ENCODE measurements around the gene FIBP. TPM values are rescaled to one million over a fixed set of nuclear protein-coding genes. Genes with fewer than 3 reads are reported as not detected.
"Not testable (repeated sequence)": the region's sequence is repeated elsewhere in the genome, so short reads cannot be mapped to it uniquely, and the experiment has no call there.

FIBP gene
- total RNA-seq, 1 donor from 2014 or later, result 96.8 TPM

DNA sequence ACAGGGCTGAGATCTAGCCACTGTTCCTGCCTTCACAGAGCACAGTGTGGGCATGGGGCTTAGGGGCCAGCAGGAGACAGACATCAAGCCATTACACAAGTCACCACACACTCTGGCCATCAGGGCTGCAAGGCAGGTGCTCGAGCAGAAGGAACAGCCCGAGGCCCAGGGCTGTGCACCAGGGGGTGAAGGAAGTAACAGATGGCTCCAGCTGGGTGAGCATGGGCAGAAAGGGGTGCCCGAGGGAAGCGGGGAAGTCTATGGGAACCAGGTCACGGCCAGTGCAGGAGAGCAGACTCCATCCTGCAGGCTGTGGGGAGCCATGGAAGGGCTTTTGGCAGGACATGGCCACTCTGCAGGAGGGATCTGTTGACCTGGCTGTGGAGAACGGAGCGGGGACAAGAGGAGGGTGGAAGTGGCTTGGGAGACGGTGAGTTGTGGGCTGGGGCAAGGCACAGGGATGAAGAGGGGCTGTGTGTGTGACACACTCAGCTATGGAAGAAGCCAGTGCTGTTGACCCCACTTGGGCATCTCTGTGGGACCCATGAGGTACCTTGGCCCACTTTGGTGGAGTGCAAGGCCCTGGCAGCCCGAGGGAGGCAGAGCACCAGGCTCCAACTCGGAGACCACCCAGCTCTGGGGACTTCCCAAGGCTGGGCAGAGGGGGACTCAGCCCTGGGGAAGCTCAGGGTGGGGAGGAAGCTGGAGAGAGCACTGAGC, 27.0 kb upstream of the FIBP start:
- DNase-seq (ENCODE audit: low read depth), result no peak

DNA sequence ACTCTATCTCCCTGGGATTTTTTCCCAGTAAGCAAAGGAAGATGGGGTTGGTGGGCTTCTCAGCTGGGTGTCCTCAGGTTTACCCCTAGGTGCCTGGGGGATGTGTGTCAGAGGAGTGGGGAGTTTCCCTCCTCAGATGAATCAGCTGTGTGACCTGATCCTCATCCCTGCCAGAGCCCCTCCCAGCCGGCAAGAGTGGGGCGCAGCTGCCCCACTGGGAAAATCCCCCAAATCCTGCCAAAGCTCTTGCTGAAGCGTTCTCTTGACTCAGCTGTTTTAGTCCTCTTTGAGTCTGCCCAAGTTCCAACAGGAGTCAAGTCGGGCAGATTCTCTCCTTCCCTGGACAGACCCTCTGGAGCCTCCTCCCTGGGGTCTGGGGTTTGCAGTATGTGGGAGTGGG, 24.6 kb upstream of the FIBP start:
- DNase-seq (ENCODE audit: low read depth), result peak; percentile 59

DNA sequence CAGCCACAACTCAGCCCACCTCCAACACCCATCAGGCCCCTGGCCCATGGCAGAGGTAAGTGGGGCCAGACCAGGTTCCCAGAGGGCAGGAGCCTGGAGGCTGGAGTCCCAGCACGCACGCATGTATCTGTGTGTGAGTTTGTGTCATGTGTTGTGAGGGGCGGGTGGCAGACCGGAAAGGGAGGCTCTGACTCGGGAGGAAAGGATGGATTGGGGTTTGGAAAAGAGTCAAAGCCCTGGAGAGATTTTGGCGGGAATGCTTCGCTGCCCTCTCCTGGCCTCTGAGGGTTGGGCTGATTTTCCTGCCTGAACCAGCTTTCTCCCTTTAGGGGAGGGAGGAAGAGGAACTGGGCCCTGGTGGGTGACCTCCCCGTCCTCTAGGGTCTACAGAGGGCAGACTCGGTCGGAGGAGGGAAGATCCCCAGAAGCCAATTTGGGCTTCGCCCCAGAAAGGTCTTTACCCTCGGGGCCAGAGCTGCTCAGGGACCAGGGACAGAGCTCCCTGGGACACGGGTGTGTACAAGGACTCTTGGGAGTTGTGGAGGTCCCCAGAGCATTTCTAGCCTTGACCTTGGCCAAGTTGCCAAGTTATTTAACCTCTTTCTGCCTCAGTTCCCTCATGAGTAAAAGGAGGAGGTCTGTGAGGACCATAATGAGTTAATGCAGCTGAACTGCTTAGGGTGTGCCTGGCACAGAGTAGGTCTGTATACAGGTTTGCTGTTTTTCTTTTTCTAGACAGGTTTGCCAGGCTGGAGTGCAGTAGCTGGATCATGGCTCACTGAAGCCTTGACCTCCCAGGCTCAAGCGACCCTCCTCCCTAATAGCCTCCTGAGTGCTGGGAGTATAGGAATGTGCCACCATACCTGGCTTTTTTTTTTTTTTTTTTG, 23.7 kb upstream of the FIBP start:
- DNase-seq (ENCODE audit: low read depth), result peak; percentile 60

DNA sequence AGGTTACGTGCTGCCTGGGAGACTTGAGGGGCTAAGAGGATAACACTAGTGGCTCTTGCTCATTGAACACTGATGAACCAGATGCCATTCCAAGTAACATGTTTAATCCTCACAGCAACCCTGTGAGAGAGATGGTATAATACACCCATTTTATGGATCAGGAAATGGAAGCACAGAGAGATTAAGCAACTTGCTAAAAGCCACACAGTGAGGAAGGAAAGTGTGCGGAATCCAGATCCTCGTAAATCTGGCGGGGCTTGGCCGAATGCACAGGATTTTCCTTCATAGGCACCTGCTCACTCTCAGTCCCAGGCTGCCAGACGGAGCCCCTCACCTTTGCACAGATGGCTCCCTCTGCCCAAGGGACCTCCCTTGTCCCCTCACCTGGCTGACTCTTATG, 19.6 kb upstream of the FIBP start:
- DNase-seq (ENCODE audit: low read depth), result no peak

DNA sequence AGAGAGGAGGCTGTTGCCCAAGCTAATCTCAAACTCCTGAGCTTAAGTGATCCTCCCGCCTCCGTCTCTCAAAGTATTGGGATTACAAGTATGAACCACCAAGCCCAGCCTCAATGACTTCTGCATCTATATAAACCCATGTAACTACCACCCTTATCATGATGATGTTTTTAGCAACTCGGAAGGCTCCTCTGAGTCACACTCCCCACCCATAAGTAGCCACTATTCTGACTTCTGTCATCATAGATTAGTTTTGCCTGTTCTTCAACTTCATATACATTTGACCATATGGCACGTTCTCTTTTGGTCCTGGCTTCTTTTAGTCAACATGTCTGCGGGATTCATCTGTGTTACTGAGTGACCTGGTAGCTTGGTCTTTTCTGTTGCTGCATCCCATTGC, 18.3 kb upstream of the FIBP start:
- DNase-seq (ENCODE audit: low read depth), result no peak

DNA sequence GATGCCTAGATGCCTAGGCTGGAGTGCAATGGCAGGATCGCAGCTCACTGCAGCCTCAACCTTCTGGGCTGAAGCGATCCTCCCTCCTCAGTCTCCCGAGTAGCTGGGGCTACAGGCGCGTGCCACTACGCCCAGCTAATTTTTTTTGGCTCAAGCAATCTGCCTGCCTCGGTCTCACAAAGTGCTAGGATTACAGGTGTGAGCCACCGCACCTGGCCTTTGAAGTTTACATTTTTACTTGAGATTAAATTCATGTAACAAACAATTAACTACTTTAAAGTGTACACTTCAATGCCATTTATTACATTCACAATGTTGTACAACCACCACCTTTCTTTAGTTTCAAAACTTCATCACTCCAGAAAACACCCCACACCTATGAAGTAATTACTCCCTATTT, 15.4 kb upstream of the FIBP start:
- no peak for DNase-seq (ENCODE audit: low read depth)

DNA sequence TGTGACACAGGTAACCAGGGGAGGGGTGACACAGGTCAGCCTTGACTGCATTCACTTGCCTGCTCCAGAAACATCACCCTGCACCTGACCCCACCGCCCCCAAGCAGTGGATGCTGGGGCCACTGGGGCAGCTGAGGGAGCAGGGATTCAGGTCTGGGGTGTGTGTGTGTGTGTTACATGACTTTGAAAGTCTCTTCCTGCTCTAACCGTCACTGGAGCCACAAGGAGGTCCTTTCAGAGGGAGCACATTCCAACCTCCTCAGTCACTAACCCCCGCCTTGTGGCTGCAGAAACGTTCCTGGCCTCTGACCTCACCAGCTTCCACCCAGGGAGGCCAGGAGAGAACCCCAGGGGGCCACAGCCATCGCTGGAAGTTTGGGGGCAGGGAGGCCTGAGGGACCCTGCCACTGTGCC, 14.8 kb upstream of the FIBP start:
- DNase-seq (ENCODE audit: low read depth), result peak; percentile 85

DNA sequence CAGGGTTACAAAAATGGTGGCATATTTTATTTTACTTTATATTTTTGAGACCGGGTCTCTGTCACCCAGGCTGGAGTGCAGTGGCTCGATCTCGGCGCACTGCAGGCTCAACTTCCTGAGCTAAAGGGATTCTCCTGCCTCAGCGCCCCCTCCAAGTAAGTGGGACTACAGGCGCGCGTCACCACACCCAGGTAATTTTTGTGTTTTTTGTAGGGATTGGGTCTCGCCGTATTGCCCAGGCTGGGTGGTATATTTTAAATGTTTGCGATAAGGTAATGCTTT, 12.6 kb upstream of the FIBP start:
- DNase-seq (ENCODE audit: low read depth), result no peak

DNA sequence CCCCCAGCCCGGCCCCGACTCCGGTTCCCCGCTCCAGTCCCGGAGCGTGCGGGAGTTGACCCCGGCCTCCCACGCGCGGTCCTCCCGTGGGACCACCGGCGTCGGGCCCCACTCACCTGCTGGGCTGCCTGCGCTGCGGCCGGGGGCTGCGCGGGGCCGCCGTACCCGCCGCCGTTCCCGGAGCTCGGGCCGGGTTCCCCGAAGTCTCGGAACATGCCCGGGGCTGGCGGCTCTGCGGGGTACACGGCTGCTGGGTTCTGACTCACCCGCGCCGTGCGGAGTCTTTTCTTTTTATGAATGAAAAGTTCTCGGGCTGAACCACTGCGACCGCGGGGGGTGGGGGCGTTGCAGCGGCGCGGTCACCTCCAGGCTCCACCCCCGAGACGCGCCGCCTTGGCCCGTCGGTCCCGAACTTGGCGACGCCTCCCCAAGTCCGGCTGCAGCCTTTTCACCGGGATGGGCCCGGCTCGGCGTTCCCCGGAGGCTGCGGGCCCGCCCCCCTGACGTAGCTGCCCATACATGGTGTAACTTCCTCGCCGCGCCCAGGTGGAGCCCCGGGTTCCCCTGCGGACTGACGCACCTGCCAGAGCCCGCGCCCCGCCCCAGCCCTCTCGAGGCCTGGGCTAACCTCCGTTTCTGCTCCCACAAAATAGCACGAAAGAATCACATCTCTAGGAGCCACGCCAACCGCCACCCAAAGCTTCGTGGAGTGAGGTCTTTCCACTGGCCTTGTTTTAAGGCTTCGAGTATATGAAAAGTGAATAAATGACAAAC, 12.0 kb upstream of the FIBP start, which contains the start of gene FOSL1:
Gene FOSL1 (minus strand): TSS at position 264 of the 774 bp plus-strand sequence. CDS start 49 bp downstream, at position 215.
- DNase-seq (ENCODE audit: low read depth), result peak; percentile 83

DNA sequence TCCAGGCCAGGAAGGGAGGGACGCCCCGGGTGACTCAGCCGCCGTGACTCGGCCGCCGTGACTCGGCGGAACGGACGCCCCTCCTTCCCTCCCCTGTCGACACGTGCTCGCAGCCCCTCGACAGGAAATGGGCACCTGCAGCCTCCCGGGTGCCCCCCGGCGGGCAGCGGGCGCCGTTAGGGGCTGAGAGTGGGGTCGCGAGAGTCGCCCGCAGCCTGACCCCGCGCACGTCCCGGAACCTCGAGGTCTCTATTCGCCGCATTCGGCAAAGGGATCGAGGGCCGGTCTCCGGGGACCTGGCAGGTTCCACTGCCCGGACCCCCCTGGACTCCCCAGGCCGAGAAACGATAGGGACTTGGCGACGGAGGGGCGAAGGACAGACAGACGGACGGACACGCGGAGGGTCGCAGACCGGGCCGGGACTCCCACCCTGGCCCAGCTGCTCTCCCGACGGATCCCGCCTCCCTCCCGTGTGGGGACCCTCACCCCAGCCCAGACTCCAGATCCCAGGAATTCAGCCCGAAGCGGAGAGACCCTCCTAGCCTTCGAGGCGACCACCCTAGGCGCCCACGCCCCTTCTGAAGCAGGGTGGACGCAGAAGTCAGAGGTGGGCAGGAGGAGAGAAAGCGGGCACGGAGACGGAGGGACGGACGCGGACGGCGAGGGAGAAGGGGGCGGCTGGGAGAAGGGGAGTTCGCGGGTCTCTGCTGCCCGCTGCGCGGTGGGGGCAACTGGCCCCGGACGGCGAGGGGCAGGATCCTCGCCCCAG, 11.3 kb upstream of the FIBP start:
- DNase-seq (ENCODE audit: low read depth), result no peak

DNA sequence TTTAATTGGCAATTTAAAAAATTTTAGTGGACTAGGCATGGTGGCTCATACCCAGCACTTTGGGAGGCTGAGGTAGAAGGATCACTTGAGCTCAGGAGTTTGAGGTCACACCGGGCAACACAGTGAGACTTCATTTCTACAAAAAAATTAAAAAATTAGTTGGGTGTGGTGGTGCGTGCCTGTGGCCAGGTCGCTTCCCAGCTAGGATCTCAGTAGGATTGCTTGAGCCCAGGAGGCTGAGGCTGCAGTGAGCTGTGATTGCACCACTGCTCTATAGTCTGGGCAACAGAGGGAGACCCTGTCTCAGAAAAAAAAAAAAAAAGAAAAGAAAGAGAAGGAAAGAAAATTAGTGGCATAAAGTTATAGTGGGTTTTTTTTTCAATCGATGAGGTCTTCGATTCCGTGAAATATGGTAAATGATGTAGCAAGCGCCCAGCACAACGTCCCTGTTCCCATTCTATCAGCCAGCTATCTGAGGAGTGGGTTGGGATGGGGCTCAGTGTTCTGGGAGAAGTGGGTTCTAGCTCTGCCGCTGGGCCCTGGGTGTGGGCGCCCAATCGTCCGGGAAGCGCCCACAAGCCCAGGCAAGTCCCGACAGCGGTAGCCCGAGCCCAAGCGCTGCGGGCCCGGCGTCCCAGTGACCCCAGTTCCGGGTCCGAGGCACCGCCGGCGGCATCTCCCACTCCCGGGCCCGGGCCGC, 10.5 kb upstream of the FIBP start:
- DNase-seq (ENCODE audit: low read depth), result no peak

DNA sequence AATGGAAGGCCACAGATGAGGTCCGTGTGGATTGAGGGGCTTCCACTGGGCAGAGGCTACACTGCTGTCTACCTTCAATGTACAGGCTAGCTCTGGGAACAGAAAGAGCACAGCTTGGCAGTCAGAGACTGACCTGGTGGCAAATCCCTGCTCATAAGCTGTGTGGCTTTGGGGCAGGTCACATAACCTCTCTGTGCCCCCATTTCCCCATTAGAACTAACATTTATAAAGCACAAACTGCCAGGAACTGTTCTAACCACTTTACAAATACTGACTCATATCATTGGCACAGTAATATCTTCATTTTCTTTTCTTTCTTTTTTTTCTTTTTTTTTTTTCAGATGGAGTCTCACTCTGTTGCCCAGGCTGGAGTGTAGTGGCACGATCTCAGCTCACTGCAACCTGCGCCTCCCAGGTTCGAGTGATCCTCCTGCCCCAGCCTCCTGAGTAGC, 8.8 kb upstream of the FIBP start:
- no peak for DNase-seq (ENCODE audit: low read depth)

DNA sequence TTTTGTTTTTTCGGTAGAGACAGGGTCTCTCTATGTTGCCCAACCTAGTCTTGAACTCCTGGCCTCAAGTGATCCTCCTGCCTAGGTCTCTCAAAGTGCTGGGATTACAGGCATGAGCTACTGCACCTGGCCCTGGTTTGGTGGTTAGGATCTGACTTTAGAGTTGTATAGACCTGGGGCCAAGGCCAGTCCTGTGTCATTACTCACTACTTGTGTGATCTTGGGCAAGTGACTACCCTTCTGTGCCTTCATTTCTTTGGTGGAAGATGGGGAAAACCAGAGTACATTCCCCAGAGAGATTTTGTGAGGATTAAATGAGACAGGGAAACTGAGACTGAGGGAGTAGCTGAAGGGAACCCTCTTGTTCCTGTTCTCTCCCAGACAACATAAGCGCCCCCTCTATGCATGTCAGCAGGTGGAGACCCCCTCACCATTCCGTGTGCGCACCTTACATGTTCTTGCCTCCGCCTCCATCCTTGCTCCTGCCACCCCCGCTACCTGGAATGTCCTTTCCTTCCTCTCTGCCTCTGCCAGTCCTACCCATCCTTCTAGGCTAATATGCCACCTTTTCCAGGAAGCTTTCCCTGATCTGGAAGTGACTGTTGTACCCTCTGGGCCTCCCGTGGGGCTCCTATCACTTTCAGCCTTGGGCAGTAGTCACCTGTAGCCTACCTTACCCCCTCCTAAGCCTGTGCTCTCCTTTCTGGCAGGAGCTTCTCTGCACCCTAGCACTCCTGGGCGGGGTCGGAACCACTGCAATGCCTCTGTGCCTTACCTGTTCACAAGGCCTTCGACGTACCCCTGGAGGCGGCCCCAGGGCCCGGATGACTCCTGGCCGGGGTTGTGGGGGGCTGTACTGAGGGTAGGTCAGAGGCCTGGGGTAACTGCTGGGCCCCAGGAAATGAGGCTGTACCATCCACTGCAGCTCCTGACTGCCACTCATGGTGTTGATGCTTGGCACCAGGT, 8.0 kb upstream of the FIBP start:
- DNase-seq (ENCODE audit: low read depth), result no peak

DNA sequence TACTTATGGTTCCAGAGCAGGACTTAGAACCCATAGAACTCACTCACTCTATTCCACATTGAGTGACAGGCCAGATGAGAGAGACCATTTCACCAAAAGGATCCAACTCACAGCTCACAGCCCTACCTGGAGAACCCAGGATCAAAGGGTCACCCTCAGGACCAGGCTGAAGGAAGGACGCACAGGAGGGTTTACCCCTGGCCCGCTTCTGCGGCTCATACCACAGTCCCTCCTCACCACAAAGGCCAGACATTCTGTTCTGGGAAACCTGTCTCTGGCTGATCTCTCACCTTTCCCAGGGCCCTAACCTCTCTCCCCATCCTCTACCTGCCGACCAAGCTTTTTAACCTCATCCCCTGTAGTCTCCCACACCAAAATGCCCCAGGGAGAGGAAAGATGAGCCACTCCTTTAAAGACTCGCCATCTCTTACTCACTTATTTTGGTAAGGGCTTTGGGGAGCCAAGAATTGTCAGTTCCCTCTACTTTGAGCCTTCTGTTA, 7.3 kb upstream of the FIBP start:
- DNase-seq (ENCODE audit: low read depth), result no peak

DNA sequence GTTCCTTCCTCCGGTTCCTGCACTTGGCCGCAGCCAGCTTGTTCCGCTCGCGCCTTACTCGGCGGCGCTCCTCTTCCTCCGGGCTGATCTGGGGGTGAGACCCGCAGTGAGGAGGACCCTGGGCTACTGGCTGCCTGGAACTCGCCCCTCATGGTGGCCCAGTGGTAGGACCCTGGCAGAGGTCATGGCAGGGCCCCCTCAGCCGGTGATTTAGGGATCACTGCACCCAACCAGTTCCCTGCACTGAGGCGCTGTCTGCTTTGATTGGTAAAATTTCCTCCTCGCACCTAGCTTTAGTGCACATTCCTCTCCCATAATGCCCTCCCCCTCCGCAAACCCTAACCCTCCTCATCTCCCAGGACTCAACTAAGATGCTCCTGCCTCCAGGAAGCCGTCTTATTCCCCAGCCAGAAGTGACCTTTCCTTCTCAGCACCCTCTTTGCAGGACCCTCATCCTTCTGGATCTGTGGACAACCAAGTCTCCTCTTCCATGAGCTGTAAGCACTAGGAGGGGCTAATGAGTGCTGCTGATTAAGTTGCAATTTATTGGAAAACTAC, 5.8 kb upstream of the FIBP start:
- DNase-seq (ENCODE audit: low read depth), result no peak

DNA sequence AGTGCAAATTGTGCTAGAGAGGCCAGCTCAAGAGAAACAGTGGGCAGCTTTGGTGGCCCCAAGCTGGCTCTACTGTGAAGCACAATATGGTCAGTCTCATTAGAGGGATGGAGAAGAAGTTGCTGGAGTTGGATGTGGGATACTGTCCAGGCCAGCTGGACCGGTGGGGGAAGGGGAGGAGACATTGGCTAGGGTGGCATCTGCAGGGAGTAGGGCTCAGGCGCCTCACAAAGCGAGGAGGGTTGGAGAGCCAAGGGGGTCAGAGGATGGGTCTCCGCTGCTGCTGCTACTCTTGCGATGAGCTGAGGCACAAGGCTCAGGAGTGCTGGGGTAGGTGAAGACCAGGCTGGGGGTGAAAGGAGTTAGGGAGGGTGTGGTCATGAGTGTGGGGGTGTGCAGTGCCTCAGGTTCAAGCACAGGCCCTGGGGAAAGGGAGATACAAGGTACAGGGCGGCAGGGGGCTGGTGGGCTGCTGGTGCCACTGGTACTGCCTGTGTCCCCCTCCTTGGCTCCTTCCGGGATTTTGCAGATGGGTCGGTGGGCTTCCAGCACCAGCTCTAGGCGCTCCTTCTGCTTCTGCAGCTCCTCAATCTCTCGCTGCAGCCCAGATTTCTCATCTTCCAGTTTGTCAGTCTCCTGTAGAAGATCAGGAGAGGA, 4.5 kb upstream of the FIBP start:
- no peak for DNase-seq (ENCODE audit: low read depth)

DNA sequence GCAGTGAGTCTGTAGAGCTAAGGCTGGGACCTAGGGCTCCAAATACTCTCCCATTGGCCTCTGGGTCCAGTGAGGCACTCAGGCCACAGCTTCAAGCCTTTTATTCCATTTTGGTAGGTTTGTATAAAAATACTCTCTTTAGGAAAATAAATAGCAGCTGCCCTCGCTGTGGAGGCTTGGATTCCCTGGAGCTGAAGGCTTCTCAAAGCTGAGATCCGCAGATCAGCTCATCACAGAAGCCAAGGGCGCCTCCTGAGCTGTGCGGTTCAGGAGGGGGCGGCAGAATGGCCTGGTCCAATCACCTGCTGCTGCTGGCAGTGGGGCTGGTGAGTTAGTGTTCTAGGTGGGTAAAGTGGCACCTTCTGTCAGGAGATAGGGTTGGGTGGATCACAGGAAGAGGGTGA, 3.9 kb upstream of the FIBP start:
- DNase-seq (ENCODE audit: low read depth), result not testable (repeated sequence)

DNA sequence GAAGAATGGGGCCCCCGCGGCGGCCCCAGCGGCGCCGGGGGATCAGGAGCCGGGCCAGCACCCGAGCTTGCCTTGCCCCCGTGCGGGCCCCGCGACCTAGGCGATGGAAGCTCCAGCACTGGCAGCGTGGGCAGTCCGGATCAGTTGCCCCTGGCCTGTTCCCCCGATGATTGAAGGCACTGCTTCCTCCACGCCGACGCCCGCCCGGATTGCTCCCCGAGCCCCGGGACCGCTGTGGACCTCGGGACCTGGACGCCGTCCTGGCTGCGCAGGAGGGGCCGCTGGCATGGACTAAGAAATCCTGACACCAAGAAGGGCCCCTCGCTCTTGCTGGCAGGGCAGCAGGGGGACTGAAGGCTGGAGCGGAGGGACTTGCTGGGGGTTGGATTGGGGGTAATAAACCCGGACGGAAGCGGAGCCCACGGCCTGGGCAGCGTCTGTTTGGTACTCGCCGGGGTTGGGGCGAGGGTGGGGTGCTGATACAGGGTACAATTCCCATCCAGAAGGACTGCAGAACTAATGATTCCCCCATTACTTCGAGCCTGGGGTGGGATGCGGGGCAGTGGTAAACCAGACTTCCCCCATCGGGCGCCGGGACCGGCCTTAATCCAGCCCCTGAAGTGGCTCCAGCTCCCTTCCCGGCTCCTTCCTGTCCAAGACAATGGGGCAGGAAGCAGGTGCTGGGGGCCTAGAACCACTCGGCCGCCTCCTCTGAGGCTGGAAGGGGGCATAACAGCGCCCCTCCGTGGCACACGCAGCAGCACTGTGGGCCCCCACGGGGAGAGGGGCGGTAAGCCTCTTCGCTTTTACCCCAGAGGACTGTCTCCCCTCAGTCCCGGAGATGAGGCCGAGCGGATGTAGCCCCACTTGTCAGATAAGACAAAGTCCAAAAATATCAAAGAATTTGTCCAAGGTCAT, 3.2 kb upstream of the FIBP start:
- DNase-seq (ENCODE audit: low read depth), result no peak

All from renal cortical epithelial cell (primary cell).